Coronary artery (tissue), 2 donors: ENCODE measurements around the gene AP5Z1.

Experiments
- DNase-seq: peaks from one replicate; pipeline ENCODE4 v3.0.0-alpha.2; 2017; ENCODE audit warnings: low spot score
- H3K27ac ChIP-seq, 2 donors: fragments of 200-600 bp; sonication (generic); one replicate each; pipeline ENCODE4 v1.5.1; 2016 to 2019
- H3K4me3 ChIP-seq: fragments of 200-600 bp; sonication (generic); 2 replicates; pipeline ENCODE4 v1.5.1; 2016; ENCODE audit warnings: mild to moderate bottlenecking, moderate library complexity
- CTCF ChIP-seq: fragments of 200-600 bp; sonication (generic); IDR thresholded peaks from one replicate; pipeline ENCODE4 v1.5.1; 2019; ENCODE audit warnings: antibody characterized with exemption

The AP5Z1 gene

GRCh38 chr7:4739528-4739992 is 35.9 kb upstream of the AP5Z1 start:
- no peak for DNase-seq
- peak overlapping the region; percentile 61 to 89 for H3K27ac ChIP-seq
- TF ChIP-seq CTCF: peak; percentile 39
- peak overlapping the region; percentile 52 for H3K4me3 ChIP-seq

DNA sequence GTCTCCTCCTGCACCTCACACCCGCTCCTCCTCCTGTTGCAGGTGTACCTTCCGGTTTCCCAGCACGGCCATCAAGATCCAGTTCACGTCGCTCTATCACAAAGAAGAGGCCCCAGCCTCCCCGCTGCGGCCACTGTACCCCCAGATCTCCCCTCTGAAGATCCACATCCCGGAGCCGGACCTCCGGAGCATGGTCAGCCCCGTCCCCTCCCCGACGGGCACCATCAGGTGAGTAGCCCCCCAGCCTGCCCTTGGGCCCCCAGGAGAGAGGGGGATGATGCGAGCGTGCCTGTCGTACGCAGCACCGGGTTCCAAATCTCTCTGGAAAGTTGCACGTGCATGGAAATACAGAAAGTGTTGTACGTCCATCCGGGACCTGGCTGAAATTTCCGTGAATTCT is 34.6 kb upstream of the AP5Z1 start:
- no peak for DNase-seq
- no peak for TF ChIP-seq CTCF
- Histone ChIP-seq H3K27ac (no peak overlapping the region), H3K4me3 (no peak overlapping the region)

DNA sequence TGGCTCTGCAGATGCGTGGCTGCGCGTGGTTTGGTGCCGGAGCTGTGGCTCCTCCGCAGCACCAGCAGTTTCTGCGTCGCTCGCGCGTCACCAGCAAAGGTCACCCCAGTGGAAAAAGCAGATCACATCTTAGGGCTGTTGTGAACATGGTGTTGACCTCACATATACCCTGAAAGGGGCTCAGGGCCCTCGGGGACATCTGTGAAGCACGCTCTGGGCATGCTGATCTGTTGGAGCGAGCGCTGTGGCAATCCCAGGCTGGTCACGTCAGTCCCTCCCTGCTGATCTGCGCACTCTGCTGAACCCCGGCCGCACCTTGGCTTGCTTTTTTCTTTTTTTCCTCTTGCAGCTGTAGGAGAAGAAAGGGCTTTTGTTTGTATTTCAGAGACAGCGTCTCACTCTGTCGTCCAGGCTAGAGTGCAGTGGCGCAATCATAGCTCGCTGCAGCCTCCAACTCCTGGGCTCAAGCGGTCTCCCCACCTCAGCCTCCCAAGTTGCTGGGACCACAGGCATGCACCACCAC is 33.3 kb upstream of the AP5Z1 start:
- Histone ChIP-seq H3K27ac (no peak overlapping the region), H3K4me3 (no peak overlapping the region)
- no peak for TF ChIP-seq CTCF
- DNase-seq: no peak

DNA sequence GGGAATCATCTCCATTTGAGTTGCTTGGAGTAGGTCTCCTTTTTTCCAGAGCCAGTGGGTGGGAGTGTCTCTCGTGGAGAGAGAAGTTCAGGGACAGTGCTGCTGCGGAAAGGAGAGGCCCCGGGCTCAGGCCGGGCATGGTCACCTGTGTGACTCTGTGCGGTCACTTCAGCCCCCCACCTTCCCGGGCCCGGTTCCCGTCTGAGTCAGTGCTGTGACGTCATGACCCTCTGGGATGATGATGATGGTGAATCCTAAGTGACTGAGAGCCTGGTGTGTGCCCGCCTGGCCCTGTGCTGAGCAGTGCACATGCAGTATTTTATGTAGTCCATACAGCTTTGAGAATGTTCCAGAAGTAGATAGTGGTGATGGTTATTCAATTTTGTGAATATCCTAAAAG is 32.6 kb upstream of the AP5Z1 start:
- no peak overlapping the region for H3K4me3 ChIP-seq
- peak overlapping the region; percentile 1 to 95 for H3K27ac ChIP-seq
- no peak for DNase-seq
- no peak for TF ChIP-seq CTCF

- peak overlapping the region; percentile 93 to 95 for H3K27ac ChIP-seq
- peak; percentile 100 for DNase-seq
- no peak for TF ChIP-seq CTCF
- H3K4me3 ChIP-seq: peak overlapping the region; percentile 57
Measured at GRCh38 chr7:4744391-4745264, 30.8 kb upstream of the AP5Z1 start.

DNA sequence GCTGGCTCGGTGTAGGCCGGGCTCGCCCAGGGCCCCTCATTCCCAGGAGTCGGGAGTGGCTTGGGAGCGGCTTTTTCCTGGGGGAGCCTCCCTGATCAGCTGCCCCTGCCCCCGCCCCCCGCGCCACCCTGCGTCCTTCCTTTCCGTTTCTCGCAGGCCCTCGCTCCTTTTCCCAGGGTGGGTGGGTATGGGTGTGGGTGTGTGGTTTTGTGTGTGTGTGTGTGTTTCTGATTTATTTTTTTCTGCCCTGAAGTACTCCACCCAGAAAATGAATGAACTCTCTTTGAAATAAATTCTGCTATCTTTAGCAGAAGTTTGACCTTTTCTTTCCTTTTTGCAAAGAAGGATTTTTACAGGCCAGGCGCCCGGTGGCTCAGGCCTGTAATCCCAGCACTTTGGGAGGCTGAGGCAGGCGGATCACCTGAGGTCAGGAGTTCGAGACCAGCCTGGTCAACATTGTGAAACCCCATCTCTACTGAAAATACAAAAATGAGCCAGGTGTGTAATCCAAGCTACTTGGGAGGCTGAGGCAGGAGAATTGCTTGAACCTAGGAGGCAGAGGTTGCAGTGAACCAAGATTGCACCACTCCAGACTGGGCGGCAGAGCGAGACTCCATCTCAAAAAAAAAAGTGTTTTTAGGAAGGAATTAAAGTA is 30.0 kb upstream of the AP5Z1 start:
- Histone ChIP-seq H3K4me3 (peak overlapping the region; percentile 57), H3K27ac (peak overlapping the region; percentile 93 to 95)
- no peak for TF ChIP-seq CTCF
- DNase-seq: no peak
